Cardiac muscle cell (in vitro differentiated cells and primary cell): ENCODE results near the gene RASL10B. TPM values are rescaled to one million over a fixed set of nuclear protein-coding genes. Genes with fewer than 3 reads are reported as not detected.

Source experiments
- DNase-seq, 2 donors: peaks; one replicate each; pipeline versions ENCODE4 v3.0.0 to v3.0.0-alpha.2; 2010 to 2017; ENCODE audit warnings: low read depth in 1 of 2, low spot score in 1 of 2
- H3K27ac ChIP-seq: fragments of 200-600 bp; sonication (generic); 2 replicates; pipeline ENCODE4 v1.5.1; 2016
- H3K27me3 ChIP-seq: fragments of 200-600 bp; sonication (generic); 2 replicates; pipeline ENCODE4 v1.6.0; 2016; ENCODE audit warnings: control low read depth
- H3K36me3 ChIP-seq: fragments of 200-600 bp; sonication (generic); 2 replicates; pipeline ENCODE4 v1.5.1; 2016; ENCODE audit warnings: control low read depth
- H3K4me1 ChIP-seq: fragments of 200-600 bp; sonication (generic); 2 replicates; pipeline ENCODE4 v1.8.1; 2017; ENCODE audit warnings: low read depth, mild to moderate bottlenecking, mixed run types
- H3K4me3 ChIP-seq: fragments of 200-600 bp; sonication (generic); 2 replicates; pipeline ENCODE4 v1.5.1; 2016; ENCODE audit warnings: mild to moderate bottlenecking
- H3K9me3 ChIP-seq: fragments of 200-600 bp; sonication (generic); 2 replicates; pipeline ENCODE4 v1.5.1; 2017; ENCODE audit warnings: low read depth, mild to moderate bottlenecking, control low read depth
- polyA plus RNA-seq: library from polyadenylated mRNA; unstranded; fragments of >200 nt; fragmentation: Nextera tagmentation; extraction: Ambion mirVana; gene quantifications from 2 replicates; pipeline ENCODE4 v1.2.1, GENCODE V29; 2016
- total RNA-seq: library from RNA; depleted of rRNA; stranded (reverse); fragments of >200 nt; gene quantifications from 2 replicates; pipeline ENCODE4 v1.2.3, GENCODE V29; 2016
- TF ChIP-seq, protein P1 (sequence below): IDR thresholded peaks from 2 replicates; pipeline ENCODE4 v1.5.1; 2012; ENCODE audit warnings: low read depth, mild to moderate bottlenecking, low read length

Gene RASL10B
- total and polyA plus RNA-seq, 2 experiments from 2014 or later = 71.6 to 116 TPM

DNA sequence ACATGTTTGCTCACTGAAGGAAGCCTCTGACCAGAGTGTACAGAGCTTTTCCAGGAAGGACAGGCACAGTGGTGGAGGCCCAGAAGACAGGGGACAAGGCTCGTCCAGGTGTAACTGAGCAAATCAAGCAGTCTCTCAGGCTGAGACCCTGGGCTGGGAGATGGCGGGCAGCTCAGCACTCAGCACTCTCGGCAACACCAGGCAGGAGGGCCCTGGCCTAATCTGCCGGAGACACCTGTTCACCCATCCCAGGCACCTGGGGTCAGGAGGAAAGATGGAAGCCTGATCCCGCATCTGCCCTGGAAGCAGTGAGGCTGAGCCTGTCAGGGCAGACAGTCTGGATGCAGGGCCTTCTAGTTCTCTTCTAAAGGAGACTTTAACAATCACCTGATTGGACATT is 4.8 kb downstream of the RASL10B start:
- Histone ChIP-seq H3K4me1 (peaks cover under 1% of the 10 kb centered on the region), H3K27ac (no peak overlapping the region), H3K9me3 (no peaks in the 10 kb centered on the region), H3K36me3 (peaks cover 4% of the 10 kb centered on the region), H3K4me3 (no peak overlapping the region), H3K27me3 (no peaks in the 10 kb centered on the region)
- DNase-seq = no peak
- TF ChIP-seq, protein P1, sequence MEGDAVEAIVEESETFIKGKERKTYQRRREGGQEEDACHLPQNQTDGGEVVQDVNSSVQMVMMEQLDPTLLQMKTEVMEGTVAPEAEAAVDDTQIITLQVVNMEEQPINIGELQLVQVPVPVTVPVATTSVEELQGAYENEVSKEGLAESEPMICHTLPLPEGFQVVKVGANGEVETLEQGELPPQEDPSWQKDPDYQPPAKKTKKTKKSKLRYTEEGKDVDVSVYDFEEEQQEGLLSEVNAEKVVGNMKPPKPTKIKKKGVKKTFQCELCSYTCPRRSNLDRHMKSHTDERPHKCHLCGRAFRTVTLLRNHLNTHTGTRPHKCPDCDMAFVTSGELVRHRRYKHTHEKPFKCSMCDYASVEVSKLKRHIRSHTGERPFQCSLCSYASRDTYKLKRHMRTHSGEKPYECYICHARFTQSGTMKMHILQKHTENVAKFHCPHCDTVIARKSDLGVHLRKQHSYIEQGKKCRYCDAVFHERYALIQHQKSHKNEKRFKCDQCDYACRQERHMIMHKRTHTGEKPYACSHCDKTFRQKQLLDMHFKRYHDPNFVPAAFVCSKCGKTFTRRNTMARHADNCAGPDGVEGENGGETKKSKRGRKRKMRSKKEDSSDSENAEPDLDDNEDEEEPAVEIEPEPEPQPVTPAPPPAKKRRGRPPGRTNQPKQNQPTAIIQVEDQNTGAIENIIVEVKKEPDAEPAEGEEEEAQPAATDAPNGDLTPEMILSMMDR = no peak

DNA sequence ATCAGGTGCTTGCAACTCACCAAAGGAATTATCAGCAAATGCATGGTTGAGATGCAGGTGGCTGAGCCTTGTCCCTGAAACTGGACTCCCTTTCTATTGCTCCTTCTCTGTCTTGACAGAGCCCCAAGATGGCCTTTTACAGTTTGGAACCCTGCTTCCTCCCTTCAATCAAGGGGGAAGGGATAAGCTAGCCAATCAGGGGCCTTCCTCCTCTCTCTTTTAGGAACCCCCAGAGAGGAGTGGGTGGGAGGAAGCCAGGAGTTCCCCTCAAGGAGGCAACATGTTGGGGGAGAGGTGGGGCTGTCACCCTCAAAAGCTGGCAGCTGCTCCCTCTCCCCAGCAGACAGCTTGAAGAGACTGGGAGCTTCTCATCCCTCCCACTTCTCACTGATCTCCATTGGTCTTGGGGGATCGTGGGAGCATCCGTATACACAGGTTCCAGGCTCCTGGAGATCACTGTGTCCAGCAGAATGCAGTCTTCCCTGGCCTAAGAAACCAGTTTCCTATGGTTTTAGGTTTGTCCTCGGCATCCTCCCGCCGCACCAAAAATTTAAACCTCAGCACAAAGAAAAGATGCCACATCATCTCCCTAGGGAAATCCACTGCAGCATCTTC is 7.2 kb downstream of the RASL10B start:
- peaks cover 4% of the 10 kb centered on the region for H3K36me3 ChIP-seq
- TF ChIP-seq, protein P1 = no peak
- no peak overlapping the region for H3K27ac ChIP-seq
- H3K4me1 ChIP-seq = no peaks in the 10 kb centered on the region
- H3K4me3 ChIP-seq = no peak overlapping the region
- no peak for DNase-seq
- no peaks in the 10 kb centered on the region for H3K27me3 ChIP-seq
- H3K9me3 ChIP-seq = no peaks in the 10 kb centered on the region

DNA sequence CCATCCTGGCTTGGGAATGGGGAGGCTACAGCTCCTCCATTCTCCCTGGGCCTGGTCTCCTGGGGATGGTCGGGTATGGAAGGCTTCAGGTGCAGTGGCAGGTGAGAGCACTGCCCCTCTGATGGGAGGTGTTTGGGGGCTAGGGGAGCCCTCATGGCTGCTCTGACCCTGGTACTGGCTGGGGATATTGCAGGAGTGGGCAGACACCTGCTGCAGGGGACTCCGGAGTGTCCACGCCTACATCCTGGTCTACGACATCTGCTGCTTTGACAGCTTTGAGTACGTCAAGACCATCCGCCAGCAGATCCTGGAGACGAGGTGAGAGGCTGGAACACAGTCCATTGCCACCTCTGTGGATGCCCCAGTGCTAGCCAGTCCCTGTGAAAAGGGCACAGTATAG is 8.8 kb downstream of the RASL10B start:
- TF ChIP-seq, protein P1 = no peak
- Histone ChIP-seq H3K27me3 (no peaks in the 10 kb centered on the region), H3K36me3 (peaks cover 4% of the 10 kb centered on the region), H3K9me3 (no peaks in the 10 kb centered on the region), H3K4me3 (no peak overlapping the region), H3K4me1 (no peaks in the 10 kb centered on the region), H3K27ac (no peak overlapping the region)
- DNase-seq = no peak

DNA sequence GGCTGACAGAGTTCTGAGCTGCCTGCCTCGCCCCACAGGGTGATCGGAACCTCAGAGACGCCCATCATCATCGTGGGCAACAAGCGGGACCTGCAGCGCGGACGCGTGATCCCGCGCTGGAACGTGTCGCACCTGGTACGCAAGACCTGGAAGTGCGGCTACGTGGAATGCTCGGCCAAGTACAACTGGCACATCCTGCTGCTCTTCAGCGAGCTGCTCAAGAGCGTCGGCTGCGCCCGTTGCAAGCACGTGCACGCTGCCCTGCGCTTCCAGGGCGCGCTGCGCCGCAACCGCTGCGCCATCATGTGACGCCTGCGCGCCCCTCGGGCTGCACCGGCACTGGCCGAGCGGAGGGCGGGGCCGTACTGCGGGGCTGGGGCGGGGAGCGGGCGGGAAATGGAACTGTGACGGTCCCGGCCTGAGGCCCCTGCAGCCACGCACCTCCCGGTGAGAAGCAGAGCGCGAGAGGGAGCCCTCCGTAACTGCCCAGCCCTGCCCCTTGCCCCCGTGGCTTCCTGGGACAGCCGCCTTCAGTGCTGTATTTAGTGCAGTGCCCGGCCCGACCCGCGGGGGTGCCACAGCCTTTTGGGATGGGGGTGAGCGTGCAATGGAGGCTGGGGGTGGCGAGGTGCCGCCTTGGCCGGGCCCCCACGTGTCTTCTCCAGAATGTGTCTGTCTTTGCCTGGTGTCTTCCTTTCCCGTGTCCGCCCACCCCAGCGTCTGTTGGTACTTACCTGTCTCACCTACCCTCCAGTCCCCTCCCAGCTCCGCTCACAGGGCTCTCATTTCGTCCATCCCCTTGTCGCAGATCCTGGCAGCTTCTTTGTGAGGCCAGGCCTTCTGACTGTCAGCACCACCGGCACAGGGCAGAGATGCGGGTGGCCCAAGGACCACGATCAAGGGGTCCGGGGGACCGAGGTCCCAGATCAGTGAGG is 9.8 kb downstream of the RASL10B start:
- peak in 1 of 2 donors; percentile 27 for DNase-seq
- no peak overlapping the region for H3K4me3 ChIP-seq
- H3K36me3 ChIP-seq = peaks cover 4% of the 10 kb centered on the region
- no peaks in the 10 kb centered on the region for H3K4me1 ChIP-seq
- H3K27me3 ChIP-seq = no peaks in the 10 kb centered on the region
- H3K9me3 ChIP-seq = no peaks in the 10 kb centered on the region
- TF ChIP-seq, protein P1 = no peak
- H3K27ac ChIP-seq = no peak overlapping the region

DNA sequence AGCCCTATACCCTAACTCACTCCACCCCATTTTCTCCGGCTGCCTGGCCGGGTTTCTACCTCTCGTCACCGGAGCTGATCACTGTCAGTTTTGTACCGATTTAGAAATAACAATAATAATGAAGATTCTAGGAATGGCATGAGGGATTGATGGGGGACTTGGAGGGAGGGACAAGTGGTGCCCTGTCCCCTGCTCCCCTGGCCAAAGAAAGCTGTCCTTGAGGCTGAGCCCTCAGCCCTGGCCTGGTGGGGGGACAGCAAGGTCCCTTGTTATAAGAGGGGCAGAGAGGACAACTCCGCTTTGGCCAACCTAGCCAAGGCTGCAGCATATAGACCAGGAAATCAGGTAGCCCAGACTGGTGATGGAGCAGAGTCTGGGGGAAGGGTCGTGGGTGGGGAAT is 11.1 kb downstream of the RASL10B start:
- DNase-seq = no peak
- no peaks in the 10 kb centered on the region for H3K9me3 ChIP-seq
- no peaks in the 10 kb centered on the region for H3K4me1 ChIP-seq
- TF ChIP-seq, protein P1 = no peak
- no peak overlapping the region for H3K4me3 ChIP-seq
- H3K27ac ChIP-seq = no peak overlapping the region
- no peaks in the 10 kb centered on the region for H3K36me3 ChIP-seq
- no peaks in the 10 kb centered on the region for H3K27me3 ChIP-seq
